ENCODE results near the gene HAO2.

The HAO2 gene

GRCh38 chr1:119385650-119386049 lies 17.1 kb downstream of the HAO2 start:
- Histone ChIP-seq H3K27ac (no peak overlapping the region), H3K4me3 (no peak overlapping the region)
- no peak for TF ChIP-seq CTCF (IDR thresholded peaks at IDR 0.05)
- DNase-seq (ENCODE audit: low spot score) = no peak

- Histone ChIP-seq H3K4me3 (no peak overlapping the region), H3K27ac (no peak overlapping the region)
- no peak for TF ChIP-seq CTCF (IDR thresholded peaks at IDR 0.05)
- no peak for DNase-seq (ENCODE audit: low spot score)
These were observed 19.3 kb downstream of the HAO2 start for GRCh38 chr1:119387858-119388257.

GRCh38 chr1:119388450-119388849 lies 19.9 kb downstream of the HAO2 start:
- TF ChIP-seq CTCF (IDR thresholded peaks at IDR 0.05) = no peak
- no peak for DNase-seq (ENCODE audit: low spot score)
- Histone ChIP-seq H3K27ac (no peak overlapping the region), H3K4me3 (no peak overlapping the region)

- no peak for DNase-seq (ENCODE audit: low spot score)
- TF ChIP-seq CTCF (IDR thresholded peaks at IDR 0.05) = no peak
- H3K27ac ChIP-seq = no peak overlapping the region
- no peak overlapping the region for H3K4me3 ChIP-seq
These were observed 21.9 kb downstream of the HAO2 start for GRCh38 chr1:119390526-119390925.

GRCh38 chr1:119391749-119392148 lies 23.2 kb downstream of the HAO2 start:
- no peak overlapping the region for H3K4me3 ChIP-seq
- TF ChIP-seq CTCF (IDR thresholded peaks at IDR 0.05) = no peak
- no peak for DNase-seq (ENCODE audit: low spot score)
- no peak overlapping the region for H3K27ac ChIP-seq

GRCh38 chr1:119394085-119394484 lies 25.5 kb downstream of the HAO2 start:
- TF ChIP-seq CTCF (IDR thresholded peaks at IDR 0.05) = no peak
- Histone ChIP-seq H3K4me3 (no peak overlapping the region), H3K27ac (no peak overlapping the region)
- no peak for DNase-seq (ENCODE audit: low spot score)

- Histone ChIP-seq H3K27ac (no peak overlapping the region), H3K4me3 (no peak overlapping the region)
- TF ChIP-seq CTCF (IDR thresholded peaks at IDR 0.05) = no peak
- DNase-seq (ENCODE audit: low spot score) = no peak
These were observed 28.4 kb downstream of the HAO2 start for GRCh38 chr1:119396982-119397381.

Data from coronary artery (tissue), 2 donors.